Transverse colon (tissue), 4 donors: ENCODE measurements around the gene COQ10B. TPM values are rescaled to one million over a fixed set of nuclear protein-coding genes. Genes with fewer than 3 reads are reported as not detected.

Experiments
- DNase-seq: peaks from one replicate; pipeline ENCODE4 v3.0.0-alpha.2; 2019
- H3K27ac ChIP-seq, 4 donors: fragments of 200-600 bp; sonication (generic); 2 replicates each; pipeline ENCODE4 v1.5.1; 2016 to 2018; ENCODE audit warnings: inconsistent platforms in 4 of 4
- H3K27me3 ChIP-seq: fragments of 200-600 bp; sonication (generic); 2 replicates; pipeline ENCODE4 v1.5.1; 2017; ENCODE audit warnings: inconsistent platforms
- H3K36me3 ChIP-seq, 4 donors: fragments of 200-600 bp; sonication (generic); 2 replicates each; pipeline ENCODE4 v1.5.1; 2017 to 2019; ENCODE audit warnings: inconsistent platforms in 4 of 4
- H3K4me1 ChIP-seq, 4 donors: fragments of 200-600 bp; sonication (generic); 2 replicates each; pipeline ENCODE4 v1.5.1; 2017 to 2020; ENCODE audit warnings: inconsistent platforms in 4 of 4
- H3K4me3 ChIP-seq, 4 donors: fragments of 200-600 bp; sonication (generic); 1 replicate in 1 of 4; 2 replicates in 3 of 4; pipeline versions ENCODE4 v1.5.1 to v1.6.1; 2017 to 2019; ENCODE audit warnings: inconsistent platforms in 4 of 4
- H3K9me3 ChIP-seq, 2 donors: fragments of 200-600 bp; sonication (generic); 2 replicates each; pipeline ENCODE4 v1.5.1; 2017 to 2019; ENCODE audit warnings: inconsistent platforms in 2 of 2
- EP300 ChIP-seq: sonication (generic); formaldehyde crosslinking; IDR thresholded peaks from one replicate; pipeline ENCODE4 v1.6.1; 2017; ENCODE audit warnings: antibody characterized with exemption, low read depth
- POLR2A ChIP-seq: fragments of 450-650 bp; IDR thresholded peaks from one replicate; pipeline ENCODE4 v1.6.1; 2016; ENCODE audit warnings: antibody characterized with exemption, mild to moderate bottlenecking, moderate library complexity
- POLR2AphosphoS5 ChIP-seq, 3 donors: sonication (generic); formaldehyde crosslinking; IDR thresholded peaks; one replicate each; pipeline ENCODE4 v1.6.1; 2016; ENCODE audit warnings: antibody characterized with exemption in 3 of 3
- WGBS, 2 donors: methylation state at CpG; one replicate each; pipeline ENCODE4 v1.1.5; 2018; ENCODE audit warnings: low coverage in 1 of 2; 5-methylcytosine and 5-hydroxymethylcytosine counted together
- in situ Hi-C, 4 donors: fragments of 200-750 bp; cut with MboI; loops; one replicate each; pipeline versions ENCODE4 v1.15.0 to v1.15.1; 2017; ENCODE audit warnings: low sequenced_read_pairs in 3 of 4, low pct_ligation_motif_present in 1 of 4, low pct_unique_long_range_greater_than_20kb in 1 of 4
- intact Hi-C: fragments of 100-400 bp; cut with DNase I; formaldehyde crosslinking; loops from one replicate; pipeline ENCODE4 v1.15.1; 2023; ENCODE audit warnings: low total_unique reads
- small RNA-seq, 4 donors: library from RNA; depleted of rRNA; stranded (forward); fragments of <200 nt; gene quantifications; one replicate each; pipeline ENCODE3, GENCODE V24; 2016
- total RNA-seq, 4 donors: library from RNA; depleted of rRNA; stranded (reverse); fragments of >200 nt; gene quantifications; one replicate each; pipeline ENCODE4 v1.1.0, GENCODE V29; 2016
- TF ChIP-seq, protein P1 (sequence below), 5 experiments: fragments of 200-600 bp in 3 of 5; fragments of 450-650 bp in 2 of 5; sonication (generic) in 3 of 5; IDR thresholded peaks; 1 replicate in 2 of 5; 2 replicates in 3 of 5; pipeline ENCODE4 v1.5.1; 2016 to 2017; ENCODE audit warnings: antibody characterized with exemption in 5 of 5, inconsistent platforms in 3 of 5, mild to moderate bottlenecking in 2 of 5, moderate library complexity in 1 of 5

The COQ10B gene
- total RNA-seq, 4 donors from 2014 or later: 10.1 to 80.8 (median 30.7) TPM

DNA sequence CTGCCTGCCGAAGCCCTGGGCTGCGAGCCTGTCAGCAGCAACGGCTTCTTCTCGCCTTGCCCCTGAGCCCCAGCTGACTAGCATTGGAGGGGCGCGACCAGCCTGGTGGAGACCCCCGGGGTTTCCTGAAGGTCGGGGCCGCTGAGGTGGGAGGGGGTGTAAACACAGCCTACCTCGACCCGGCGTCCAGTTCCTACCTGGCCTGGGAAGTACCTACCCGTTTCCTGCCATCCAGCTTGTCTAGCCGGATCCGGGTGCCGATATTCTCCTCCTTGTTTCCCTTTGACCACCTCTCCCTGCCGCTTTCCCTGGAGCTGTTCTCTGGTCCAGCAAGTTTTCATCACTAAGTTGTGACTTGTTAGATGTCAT, 63.0 kb downstream of the COQ10B start:
- Histone ChIP-seq H3K36me3 (no peaks in the 10 kb centered on the region), H3K4me1 (peaks cover 9 to 27% (median 21%) of the 10 kb centered on the region in 4 donors), H3K27ac (peak overlapping the region; percentile 93 to 95 (median 94)), H3K9me3 (no peaks in the 10 kb centered on the region), H3K27me3 (no peaks in the 10 kb centered on the region), H3K4me3 (peak overlapping the region; percentile 73 to 91 (median 80))
- TF ChIP-seq EP300 (no peak), POLR2AphosphoS5 (IDR thresholded peaks at IDR 0.05) (no peak), POLR2A (no peak)
- TF ChIP-seq, protein P1, sequence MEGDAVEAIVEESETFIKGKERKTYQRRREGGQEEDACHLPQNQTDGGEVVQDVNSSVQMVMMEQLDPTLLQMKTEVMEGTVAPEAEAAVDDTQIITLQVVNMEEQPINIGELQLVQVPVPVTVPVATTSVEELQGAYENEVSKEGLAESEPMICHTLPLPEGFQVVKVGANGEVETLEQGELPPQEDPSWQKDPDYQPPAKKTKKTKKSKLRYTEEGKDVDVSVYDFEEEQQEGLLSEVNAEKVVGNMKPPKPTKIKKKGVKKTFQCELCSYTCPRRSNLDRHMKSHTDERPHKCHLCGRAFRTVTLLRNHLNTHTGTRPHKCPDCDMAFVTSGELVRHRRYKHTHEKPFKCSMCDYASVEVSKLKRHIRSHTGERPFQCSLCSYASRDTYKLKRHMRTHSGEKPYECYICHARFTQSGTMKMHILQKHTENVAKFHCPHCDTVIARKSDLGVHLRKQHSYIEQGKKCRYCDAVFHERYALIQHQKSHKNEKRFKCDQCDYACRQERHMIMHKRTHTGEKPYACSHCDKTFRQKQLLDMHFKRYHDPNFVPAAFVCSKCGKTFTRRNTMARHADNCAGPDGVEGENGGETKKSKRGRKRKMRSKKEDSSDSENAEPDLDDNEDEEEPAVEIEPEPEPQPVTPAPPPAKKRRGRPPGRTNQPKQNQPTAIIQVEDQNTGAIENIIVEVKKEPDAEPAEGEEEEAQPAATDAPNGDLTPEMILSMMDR (IDR thresholded peaks at IDR 0.05): no peak
- in situ Hi-C loops (no loop called here), intact Hi-C loops (no loop called here)
- peak; percentile 50 for DNase-seq
- 0 to 1% methylated on average over 3 to 10 of the region's 17 CpGs for WGBS, 2 donors

DNA sequence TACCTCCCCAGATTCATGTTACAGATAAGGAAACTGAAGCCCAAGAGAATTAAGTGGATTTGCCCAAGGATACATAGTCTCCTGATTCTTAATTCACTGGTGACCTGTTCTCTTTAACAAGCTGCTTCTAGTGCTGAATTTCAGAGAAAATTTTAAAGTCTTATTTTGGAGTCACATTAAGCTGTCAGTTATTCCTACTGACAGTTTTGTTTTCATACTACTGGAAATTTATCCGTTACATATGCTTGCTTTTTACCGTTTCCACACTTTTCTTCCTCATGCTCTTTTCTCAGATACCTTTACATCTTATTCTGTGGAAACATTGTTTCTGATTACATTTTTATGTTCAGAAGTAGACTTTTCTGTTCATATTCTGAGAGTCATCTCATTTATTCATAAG, 63.8 kb downstream of the COQ10B start:
- no peaks in the 10 kb centered on the region for H3K27me3 ChIP-seq
- no peak for TF ChIP-seq EP300
- TF ChIP-seq, protein P1 (IDR thresholded peaks at IDR 0.05): no peak
- TF ChIP-seq POLR2A: no peak
- TF ChIP-seq POLR2AphosphoS5 (IDR thresholded peaks at IDR 0.05): no peak
- peak overlapping the region in 3 of 4 donors; percentile 76 to 91 (median 84) for H3K4me3 ChIP-seq
- DNase-seq: no peak
- H3K27ac ChIP-seq: peak overlapping the region in 2 of 4 donors; percentile 93 to 94
- in situ Hi-C loops: no loop called here
- WGBS, 2 donors: 35 to 43% methylated on average over 2 of the region's 2 CpGs
- H3K36me3 ChIP-seq: no peaks in the 10 kb centered on the region
- no peaks in the 10 kb centered on the region for H3K9me3 ChIP-seq
- intact Hi-C loops: no loop called here
- H3K4me1 ChIP-seq: peaks cover 9 to 27% (median 21%) of the 10 kb centered on the region in 4 donors

Small RNAs within 50 kb of the gene (small RNA-seq; reads per million reads assigned to genes)
- gene RF00394: 0 reads per million in 4 donors
- gene RNU6-1029P: 0 reads per million in 4 donors

Other genes with a start within 250 kb of the COQ10B start
- 10 to 100 TPM; 13.9 to 46.8 (median 27.5) TPM for gene ANKRD44, start 142.8 kb upstream of the COQ10B start, total RNA-seq
- gene SF3B1, start 18.5 kb upstream of the COQ10B start, total RNA-seq: 100 to 1,000 TPM; 282 to 531 (median 394) TPM
- 100 to 1,000 TPM in 2 of 4 donors, 10 to 100 TPM in 2; 75.9 to 149 (median 108) TPM for gene HSPD1, start 46.3 kb downstream of the COQ10B start, total RNA-seq
- 100 to 1,000 TPM in 2 of 4 donors, 1 to 10 TPM in 2; 3.4 to 151 (median 56.4) TPM for gene HSPE1, start 46.8 kb downstream of the COQ10B start, total RNA-seq
- gene MOB4, start 62.5 kb downstream of the COQ10B start, total RNA-seq: 10 to 100 TPM; 12.3 to 27.9 (median 25.3) TPM
- gene RFTN2, start 222.0 kb downstream of the COQ10B start, total RNA-seq: 1 to 10 TPM in 2 of 4 donors, under 1 TPM in 1, not detected in 1; 0.80 to 2.6 (median 1.7) TPM